Mesendoderm (in vitro differentiated cells): ENCODE measurements around the gene CPEB4.

Experiments
- DNase-seq: peaks from one replicate; pipeline ENCODE4 v3.0.0; 2013
- H2AK5ac ChIP-seq: 2 replicates; pipeline ENCODE4 v1.6.1; 2013; ENCODE audit warnings: low read length, inconsistent platforms
- H2BK120ac ChIP-seq: 2 replicates; pipeline ENCODE4 v1.6.1; 2013; ENCODE audit warnings: low read depth, mild to moderate bottlenecking, low read length, moderate library complexity, mixed read lengths
- H2BK15ac ChIP-seq: replicated peaks from 2 replicates; pipeline ENCODE4 v1.6.1; 2013; ENCODE audit warnings: low read depth, mild to moderate bottlenecking, moderate library complexity
- H2BK5ac ChIP-seq: 2 replicates; pipeline ENCODE4 v1.6.1; 2013; ENCODE audit warnings: low read length, inconsistent platforms
- H3K18ac ChIP-seq: 2 replicates; pipeline ENCODE4 v1.6.1; 2013; ENCODE audit warnings: mild to moderate bottlenecking, low read length, mixed read lengths
- H3K23ac ChIP-seq: one replicate; pipeline ENCODE4 v1.6.1; 2013; ENCODE audit warnings: low read length
- H3K27ac ChIP-seq: 2 replicates; pipeline ENCODE4 v1.5.1; 2013; ENCODE audit warnings: low read depth, mild to moderate bottlenecking, inconsistent platforms, low read length, moderate library complexity
- H3K27me3 ChIP-seq: 2 replicates; pipeline ENCODE4 v1.6.1; 2013; ENCODE audit warnings: low read length, control low read depth, mild to moderate bottlenecking, inconsistent platforms; ENCODE audit not compliant: insufficient read depth, poor library complexity
- H3K36me3 ChIP-seq: 2 replicates; pipeline ENCODE4 v1.6.1; 2013; ENCODE audit warnings: low read length, inconsistent platforms; ENCODE audit not compliant: control insufficient read depth, insufficient read depth
- H3K4ac ChIP-seq: one replicate; pipeline ENCODE4 v1.6.1; 2013; ENCODE audit warnings: low read depth, mild to moderate bottlenecking, low read length, moderate library complexity
- H3K4me1 ChIP-seq: 2 replicates; pipeline ENCODE4 v1.6.1; 2013; ENCODE audit warnings: low read depth, low read length, inconsistent platforms; ENCODE audit not compliant: control insufficient read depth
- H3K4me2 ChIP-seq: 2 replicates; pipeline ENCODE4 v1.6.1; 2013; ENCODE audit warnings: low read length
- H3K4me3 ChIP-seq: 2 replicates; pipeline ENCODE4 v1.5.1; 2013; ENCODE audit warnings: mild to moderate bottlenecking, low read length
- H3K56ac ChIP-seq: one replicate; pipeline ENCODE4 v1.6.1; 2013; ENCODE audit warnings: low read length
- H3K79me1 ChIP-seq: 2 replicates; pipeline ENCODE4 v1.6.1; 2013; ENCODE audit warnings: low read length, inconsistent platforms
- H3K79me2 ChIP-seq: 2 replicates; pipeline ENCODE4 v1.6.1; 2013; ENCODE audit warnings: mild to moderate bottlenecking, low read length; ENCODE audit not compliant: control insufficient read depth, insufficient read depth
- H3K9ac ChIP-seq: 2 replicates; pipeline ENCODE4 v1.6.1; 2013; ENCODE audit warnings: low read length, inconsistent platforms
- H4K5ac ChIP-seq: one replicate; pipeline ENCODE4 v1.6.1; 2013; ENCODE audit warnings: low read length
- H4K8ac ChIP-seq: one replicate; pipeline ENCODE4 v1.6.1; 2013; ENCODE audit warnings: low read depth, mild to moderate bottlenecking, control low read depth, low read length, moderate library complexity
- WGBS: extraction: QIAGEN DNeasy Blood & Tissue Kit; methylation state at CpG from one replicate; pipeline ENCODE4 v1.1.7; 2013; ENCODE audit warnings: low lambda C conversion rate, missing lambda C conversion rate; ENCODE audit not compliant: insufficient coverage; ENCODE audit errors: extremely low coverage; 5-methylcytosine and 5-hydroxymethylcytosine counted together

CPEB4 gene

DNA sequence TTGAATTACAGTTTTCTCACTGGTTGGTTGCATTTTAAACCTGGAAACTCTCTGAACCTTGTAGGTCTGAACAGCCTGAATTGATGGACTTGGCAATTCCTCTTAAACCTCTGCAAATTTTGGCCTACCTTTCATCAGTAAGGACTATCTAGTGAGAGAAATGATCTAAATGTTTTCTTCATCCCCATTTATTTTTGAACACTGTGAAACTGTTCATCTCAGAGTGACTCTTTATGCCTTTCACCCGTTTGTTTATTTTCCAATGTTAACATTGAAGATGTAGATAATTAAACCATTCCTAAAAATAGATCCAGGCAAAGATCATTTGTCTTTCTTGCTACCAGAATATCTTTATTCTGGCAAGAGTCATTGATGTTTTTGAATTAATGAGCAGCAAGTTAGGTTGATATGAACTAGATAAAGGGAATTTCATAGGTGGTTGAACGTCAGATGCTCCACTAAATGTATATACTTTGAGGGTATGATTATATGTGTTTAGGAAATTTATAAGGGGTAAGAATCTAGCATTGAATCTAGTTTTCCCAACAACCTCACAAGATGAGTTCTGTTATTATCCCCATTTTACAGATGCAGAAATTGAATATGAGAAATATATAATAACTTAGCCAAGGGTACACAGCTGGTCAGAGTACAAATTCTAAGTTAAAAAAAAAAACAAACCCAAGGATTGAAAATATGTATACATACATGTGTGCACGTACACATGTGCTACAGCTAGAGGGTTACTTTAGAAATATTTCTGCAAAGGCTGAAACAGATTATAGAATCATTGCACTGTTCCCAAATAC lies 3.4 kb downstream of the CPEB4 start:
- peaks cover 1% of the 10 kb centered on the region for H3K4me1 ChIP-seq
- no peak for DNase-seq
- no peak overlapping the region for H2BK5ac ChIP-seq
- no peak overlapping the region for H3K9ac ChIP-seq
- H3K56ac ChIP-seq = no peak overlapping the region
- no peak overlapping the region for H2BK15ac ChIP-seq
- H4K5ac ChIP-seq = no peak overlapping the region
- H3K27ac ChIP-seq = no peak overlapping the region
- no peaks in the 10 kb centered on the region for H3K79me2 ChIP-seq
- H3K23ac ChIP-seq = no peak overlapping the region
- H3K4me3 ChIP-seq = no peak overlapping the region
- H3K4ac ChIP-seq = no peak overlapping the region
- H2BK120ac ChIP-seq = no peak overlapping the region
- H4K8ac ChIP-seq = no peak overlapping the region
- H3K4me2 ChIP-seq = no peak overlapping the region
- no CpG with 5 or more reads among the region's 3 CpGs for WGBS
- H3K27me3 ChIP-seq = no peaks in the 10 kb centered on the region
- no peaks in the 10 kb centered on the region for H3K79me1 ChIP-seq
- no peaks in the 10 kb centered on the region for H3K36me3 ChIP-seq
- no peak overlapping the region for H2AK5ac ChIP-seq
- H3K18ac ChIP-seq = no peak overlapping the region

DNA sequence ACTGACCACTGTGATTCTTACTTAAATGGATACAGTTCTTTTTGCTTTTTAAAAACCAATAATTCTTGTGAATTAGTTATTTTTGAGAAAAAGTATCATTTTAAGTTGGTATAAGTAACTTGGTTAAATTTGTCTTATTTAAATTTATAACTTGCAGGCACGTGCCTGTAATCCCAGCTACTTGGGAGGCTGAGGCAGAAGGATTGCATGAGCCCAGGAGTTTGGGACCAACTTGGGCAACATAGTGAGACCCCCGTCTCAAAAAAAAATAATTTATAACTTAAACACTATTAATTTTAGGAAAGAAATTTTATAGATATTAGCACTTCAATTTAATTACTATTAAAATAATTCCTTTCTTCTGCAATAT lies 5.0 kb downstream of the CPEB4 start:
- H3K4ac ChIP-seq = no peak overlapping the region
- no peaks in the 10 kb centered on the region for H3K36me3 ChIP-seq
- no peak overlapping the region for H4K8ac ChIP-seq
- no peak overlapping the region for H3K4me2 ChIP-seq
- H2BK15ac ChIP-seq = no peak overlapping the region
- no peak overlapping the region for H3K27ac ChIP-seq
- no peak overlapping the region for H2BK5ac ChIP-seq
- H3K9ac ChIP-seq = no peak overlapping the region
- no CpG with 5 or more reads among the region's 2 CpGs for WGBS
- no peaks in the 10 kb centered on the region for H3K79me2 ChIP-seq
- no peak overlapping the region for H4K5ac ChIP-seq
- no peak overlapping the region for H3K18ac ChIP-seq
- no peak overlapping the region for H2AK5ac ChIP-seq
- H3K23ac ChIP-seq = no peak overlapping the region
- no peaks in the 10 kb centered on the region for H3K79me1 ChIP-seq
- no peak for DNase-seq
- H2BK120ac ChIP-seq = no peak overlapping the region
- H3K4me1 ChIP-seq = peaks cover 1% of the 10 kb centered on the region
- H3K56ac ChIP-seq = no peak overlapping the region
- no peak overlapping the region for H3K4me3 ChIP-seq
- H3K27me3 ChIP-seq = no peaks in the 10 kb centered on the region

DNA sequence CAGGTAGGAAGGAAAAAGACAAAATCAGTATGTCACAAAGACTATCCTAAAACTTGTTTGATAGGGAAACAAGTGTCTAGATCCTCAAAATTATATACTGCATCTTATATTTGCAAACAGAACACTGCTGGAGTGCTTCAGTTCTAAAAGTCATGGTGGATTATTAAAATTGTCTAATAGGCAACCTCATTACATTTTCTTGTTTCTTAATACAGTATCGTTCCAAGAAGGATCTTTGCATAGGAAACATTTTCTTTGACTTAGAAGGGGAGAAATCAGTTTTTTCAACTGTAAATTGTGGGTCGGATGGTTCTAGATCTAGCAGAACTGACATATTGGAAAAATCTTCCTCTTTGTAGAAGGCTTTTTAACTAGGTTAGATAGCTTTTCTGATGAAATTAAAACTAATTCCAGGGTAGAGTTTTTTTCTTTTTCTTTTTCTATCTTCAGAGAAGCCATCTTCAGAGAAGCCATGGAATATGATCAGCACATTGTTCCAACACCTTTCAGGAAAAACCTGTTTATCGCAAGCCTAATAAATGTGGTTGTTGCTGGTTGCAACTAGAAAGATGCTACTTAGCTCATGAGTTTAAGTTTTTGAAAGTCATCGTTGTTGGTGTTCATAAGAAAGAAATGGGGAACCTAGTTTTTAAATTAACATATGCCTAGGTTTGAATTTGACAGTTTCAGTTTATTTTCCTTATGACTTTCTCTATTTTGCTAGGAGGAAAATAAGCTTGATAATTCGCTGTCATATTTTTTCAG lies 7.4 kb downstream of the CPEB4 start:
- no peak overlapping the region for H3K56ac ChIP-seq
- no peak for DNase-seq
- no peak overlapping the region for H3K27ac ChIP-seq
- no peak overlapping the region for H2AK5ac ChIP-seq
- H4K8ac ChIP-seq = no peak overlapping the region
- no peak overlapping the region for H2BK5ac ChIP-seq
- no peaks in the 10 kb centered on the region for H3K36me3 ChIP-seq
- H3K27me3 ChIP-seq = no peaks in the 10 kb centered on the region
- no peak overlapping the region for H3K4ac ChIP-seq
- H3K23ac ChIP-seq = no peak overlapping the region
- no peaks in the 10 kb centered on the region for H3K79me2 ChIP-seq
- H3K4me1 ChIP-seq = no peaks in the 10 kb centered on the region
- no peak overlapping the region for H4K5ac ChIP-seq
- no peak overlapping the region for H3K4me3 ChIP-seq
- no CpG with 5 or more reads among the region's 5 CpGs for WGBS
- H3K9ac ChIP-seq = no peak overlapping the region
- H3K18ac ChIP-seq = no peak overlapping the region
- no peaks in the 10 kb centered on the region for H3K79me1 ChIP-seq
- H3K4me2 ChIP-seq = no peak overlapping the region
- no peak overlapping the region for H2BK15ac ChIP-seq
- H2BK120ac ChIP-seq = no peak overlapping the region

DNA sequence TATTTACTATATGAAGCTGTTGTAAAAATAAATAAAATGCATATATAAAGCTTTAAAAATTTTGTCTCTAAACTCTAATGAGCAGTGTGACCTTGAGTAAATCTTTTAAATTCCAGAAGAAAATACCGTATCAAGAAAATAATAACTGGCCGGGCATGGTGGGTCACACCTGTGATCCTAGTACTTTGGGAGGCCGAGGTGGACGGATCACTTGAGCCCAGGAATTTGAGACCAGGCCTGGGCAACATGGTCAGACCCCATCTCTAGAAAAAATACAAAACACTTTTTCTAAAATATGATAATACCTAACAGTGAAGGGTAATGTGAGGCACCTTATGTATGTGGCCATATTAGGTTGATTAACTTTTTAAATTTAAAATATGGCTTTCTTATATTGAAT lies 8.5 kb downstream of the CPEB4 start:
- no peaks in the 10 kb centered on the region for H3K79me2 ChIP-seq
- no peak overlapping the region for H2BK120ac ChIP-seq
- H3K27me3 ChIP-seq = no peaks in the 10 kb centered on the region
- no peak overlapping the region for H3K4me2 ChIP-seq
- H4K5ac ChIP-seq = no peak overlapping the region
- no peak overlapping the region for H2AK5ac ChIP-seq
- H3K23ac ChIP-seq = no peak overlapping the region
- H2BK5ac ChIP-seq = no peak overlapping the region
- no peak overlapping the region for H3K56ac ChIP-seq
- no peak overlapping the region for H3K18ac ChIP-seq
- whole genome bisulfite sequencing = no CpG with 5 or more reads among the region's 4 CpGs
- DNase-seq = no peak
- no peak overlapping the region for H4K8ac ChIP-seq
- no peak overlapping the region for H3K9ac ChIP-seq
- no peak overlapping the region for H3K27ac ChIP-seq
- H2BK15ac ChIP-seq = no peak overlapping the region
- H3K4me1 ChIP-seq = no peaks in the 10 kb centered on the region
- no peak overlapping the region for H3K4me3 ChIP-seq
- no peaks in the 10 kb centered on the region for H3K79me1 ChIP-seq
- no peaks in the 10 kb centered on the region for H3K36me3 ChIP-seq
- H3K4ac ChIP-seq = no peak overlapping the region

DNA sequence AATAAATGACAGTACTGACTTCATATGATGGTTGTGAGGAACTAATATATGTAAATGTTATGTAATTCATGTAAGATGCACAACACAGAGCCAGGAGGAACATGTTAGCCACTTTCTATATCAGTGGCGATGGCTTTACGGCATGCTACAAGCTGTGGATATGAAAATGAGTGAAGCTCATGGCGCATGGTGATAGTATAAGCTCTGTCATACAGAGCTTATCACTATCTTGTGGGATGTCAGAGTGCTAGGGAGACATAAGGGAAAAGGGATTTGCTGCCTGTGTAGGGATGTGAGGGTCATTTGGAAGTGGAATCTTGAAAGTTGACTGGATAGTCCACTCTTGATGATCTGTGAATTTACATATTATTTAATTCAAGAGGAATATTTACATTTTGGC lies 13.6 kb downstream of the CPEB4 start:
- DNase-seq = no peak

More for the DNA sequence above, 13.6 kb downstream of the CPEB4 start:
- Histone ChIP-seq H2BK5ac (no peak overlapping the region), H3K27ac (no peak overlapping the region), H3K4me2 (no peak overlapping the region), H3K4me1 (no peaks in the 10 kb centered on the region), H3K79me2 (no peaks in the 10 kb centered on the region), H4K8ac (no peak overlapping the region), H2BK15ac (no peak overlapping the region), H2BK120ac (no peak overlapping the region), H3K23ac (no peak overlapping the region), H3K4me3 (no peak overlapping the region), H3K27me3 (no peaks in the 10 kb centered on the region), H3K36me3 (no peaks in the 10 kb centered on the region), H4K5ac (no peak overlapping the region), H3K9ac (no peak overlapping the region), H3K18ac (no peak overlapping the region), H3K56ac (no peak overlapping the region), H2AK5ac (no peak overlapping the region), H3K4ac (no peak overlapping the region), H3K79me1 (no peaks in the 10 kb centered on the region)
- no CpG with 5 or more reads among the region's 3 CpGs for WGBS
